ENCODE data around the gene TMEM63B.

- TF ChIP-seq, protein P1, sequence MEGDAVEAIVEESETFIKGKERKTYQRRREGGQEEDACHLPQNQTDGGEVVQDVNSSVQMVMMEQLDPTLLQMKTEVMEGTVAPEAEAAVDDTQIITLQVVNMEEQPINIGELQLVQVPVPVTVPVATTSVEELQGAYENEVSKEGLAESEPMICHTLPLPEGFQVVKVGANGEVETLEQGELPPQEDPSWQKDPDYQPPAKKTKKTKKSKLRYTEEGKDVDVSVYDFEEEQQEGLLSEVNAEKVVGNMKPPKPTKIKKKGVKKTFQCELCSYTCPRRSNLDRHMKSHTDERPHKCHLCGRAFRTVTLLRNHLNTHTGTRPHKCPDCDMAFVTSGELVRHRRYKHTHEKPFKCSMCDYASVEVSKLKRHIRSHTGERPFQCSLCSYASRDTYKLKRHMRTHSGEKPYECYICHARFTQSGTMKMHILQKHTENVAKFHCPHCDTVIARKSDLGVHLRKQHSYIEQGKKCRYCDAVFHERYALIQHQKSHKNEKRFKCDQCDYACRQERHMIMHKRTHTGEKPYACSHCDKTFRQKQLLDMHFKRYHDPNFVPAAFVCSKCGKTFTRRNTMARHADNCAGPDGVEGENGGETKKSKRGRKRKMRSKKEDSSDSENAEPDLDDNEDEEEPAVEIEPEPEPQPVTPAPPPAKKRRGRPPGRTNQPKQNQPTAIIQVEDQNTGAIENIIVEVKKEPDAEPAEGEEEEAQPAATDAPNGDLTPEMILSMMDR (IDR thresholded peaks at IDR 0.05) = no peak
- TF ChIP-seq POLR2A (IDR thresholded peaks at IDR 0.05) = peak; percentile 16
- no peak for TF ChIP-seq POLR2AphosphoS5 (IDR thresholded peaks at IDR 0.05)
Measured at GRCh38 chr6:44201200-44201599, 73.8 kb downstream of the TMEM63B start.

All from prostate gland (tissue), 2 donors.